ENCODE results near the gene LONP1.

- TF ChIP-seq KAT7 (CRISPR knock-in tag; IDR thresholded peaks at IDR 0.05; ENCODE audit: borderline replicate concordance) (no peak), MYBL2 (CRISPR knock-in tag; IDR thresholded peaks at IDR 0.05) (no peak), ESRRA (CRISPR knock-in tag; IDR thresholded peaks at IDR 0.05; ENCODE audit: borderline replicate concordance) (no peak), TEAD1 (CRISPR knock-in tag; IDR thresholded peaks at IDR 0.05) (no peak)
- TF ChIP-seq, protein P1, sequence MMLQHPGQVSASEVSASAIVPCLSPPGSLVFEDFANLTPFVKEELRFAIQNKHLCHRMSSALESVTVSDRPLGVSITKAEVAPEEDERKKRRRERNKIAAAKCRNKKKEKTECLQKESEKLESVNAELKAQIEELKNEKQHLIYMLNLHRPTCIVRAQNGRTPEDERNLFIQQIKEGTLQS (CRISPR knock-in tag; conservative IDR thresholded peaks at IDR 0.05), result no peak
- TF ChIP-seq, protein P2, sequence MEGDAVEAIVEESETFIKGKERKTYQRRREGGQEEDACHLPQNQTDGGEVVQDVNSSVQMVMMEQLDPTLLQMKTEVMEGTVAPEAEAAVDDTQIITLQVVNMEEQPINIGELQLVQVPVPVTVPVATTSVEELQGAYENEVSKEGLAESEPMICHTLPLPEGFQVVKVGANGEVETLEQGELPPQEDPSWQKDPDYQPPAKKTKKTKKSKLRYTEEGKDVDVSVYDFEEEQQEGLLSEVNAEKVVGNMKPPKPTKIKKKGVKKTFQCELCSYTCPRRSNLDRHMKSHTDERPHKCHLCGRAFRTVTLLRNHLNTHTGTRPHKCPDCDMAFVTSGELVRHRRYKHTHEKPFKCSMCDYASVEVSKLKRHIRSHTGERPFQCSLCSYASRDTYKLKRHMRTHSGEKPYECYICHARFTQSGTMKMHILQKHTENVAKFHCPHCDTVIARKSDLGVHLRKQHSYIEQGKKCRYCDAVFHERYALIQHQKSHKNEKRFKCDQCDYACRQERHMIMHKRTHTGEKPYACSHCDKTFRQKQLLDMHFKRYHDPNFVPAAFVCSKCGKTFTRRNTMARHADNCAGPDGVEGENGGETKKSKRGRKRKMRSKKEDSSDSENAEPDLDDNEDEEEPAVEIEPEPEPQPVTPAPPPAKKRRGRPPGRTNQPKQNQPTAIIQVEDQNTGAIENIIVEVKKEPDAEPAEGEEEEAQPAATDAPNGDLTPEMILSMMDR (IDR thresholded peaks at IDR 0.05), result no peak
- TF ChIP-seq, protein P3, sequence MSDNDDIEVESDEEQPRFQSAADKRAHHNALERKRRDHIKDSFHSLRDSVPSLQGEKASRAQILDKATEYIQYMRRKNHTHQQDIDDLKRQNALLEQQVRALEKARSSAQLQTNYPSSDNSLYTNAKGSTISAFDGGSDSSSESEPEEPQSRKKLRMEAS (CRISPR knock-in tag; IDR thresholded peaks at IDR 0.05), result no peak
- TF ChIP-seq, protein P4, sequence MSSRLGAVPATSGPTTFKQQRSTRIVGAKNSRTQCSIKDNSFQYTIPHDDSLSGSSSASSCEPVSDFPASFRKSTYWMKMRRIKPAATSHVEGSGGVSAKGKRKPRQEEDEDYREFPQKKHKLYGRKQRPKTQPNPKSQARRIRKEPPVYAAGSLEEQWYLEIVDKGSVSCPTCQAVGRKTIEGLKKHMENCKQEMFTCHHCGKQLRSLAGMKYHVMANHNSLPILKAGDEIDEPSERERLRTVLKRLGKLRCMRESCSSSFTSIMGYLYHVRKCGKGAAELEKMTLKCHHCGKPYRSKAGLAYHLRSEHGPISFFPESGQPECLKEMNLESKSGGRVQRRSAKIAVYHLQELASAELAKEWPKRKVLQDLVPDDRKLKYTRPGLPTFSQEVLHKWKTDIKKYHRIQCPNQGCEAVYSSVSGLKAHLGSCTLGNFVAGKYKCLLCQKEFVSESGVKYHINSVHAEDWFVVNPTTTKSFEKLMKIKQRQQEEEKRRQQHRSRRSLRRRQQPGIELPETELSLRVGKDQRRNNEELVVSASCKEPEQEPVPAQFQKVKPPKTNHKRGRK (CRISPR knock-in tag; IDR thresholded peaks at IDR 0.05; ENCODE audit: borderline replicate concordance), result no peak
- TF ChIP-seq, protein P5, sequence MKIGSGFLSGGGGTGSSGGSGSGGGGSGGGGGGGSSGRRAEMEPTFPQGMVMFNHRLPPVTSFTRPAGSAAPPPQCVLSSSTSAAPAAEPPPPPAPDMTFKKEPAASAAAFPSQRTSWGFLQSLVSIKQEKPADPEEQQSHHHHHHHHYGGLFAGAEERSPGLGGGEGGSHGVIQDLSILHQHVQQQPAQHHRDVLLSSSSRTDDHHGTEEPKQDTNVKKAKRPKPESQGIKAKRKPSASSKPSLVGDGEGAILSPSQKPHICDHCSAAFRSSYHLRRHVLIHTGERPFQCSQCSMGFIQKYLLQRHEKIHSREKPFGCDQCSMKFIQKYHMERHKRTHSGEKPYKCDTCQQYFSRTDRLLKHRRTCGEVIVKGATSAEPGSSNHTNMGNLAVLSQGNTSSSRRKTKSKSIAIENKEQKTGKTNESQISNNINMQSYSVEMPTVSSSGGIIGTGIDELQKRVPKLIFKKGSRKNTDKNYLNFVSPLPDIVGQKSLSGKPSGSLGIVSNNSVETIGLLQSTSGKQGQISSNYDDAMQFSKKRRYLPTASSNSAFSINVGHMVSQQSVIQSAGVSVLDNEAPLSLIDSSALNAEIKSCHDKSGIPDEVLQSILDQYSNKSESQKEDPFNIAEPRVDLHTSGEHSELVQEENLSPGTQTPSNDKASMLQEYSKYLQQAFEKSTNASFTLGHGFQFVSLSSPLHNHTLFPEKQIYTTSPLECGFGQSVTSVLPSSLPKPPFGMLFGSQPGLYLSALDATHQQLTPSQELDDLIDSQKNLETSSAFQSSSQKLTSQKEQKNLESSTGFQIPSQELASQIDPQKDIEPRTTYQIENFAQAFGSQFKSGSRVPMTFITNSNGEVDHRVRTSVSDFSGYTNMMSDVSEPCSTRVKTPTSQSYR (CRISPR knock-in tag; IDR thresholded peaks at IDR 0.05), result no peak
Measured at GRCh38 chr19:5707576-5708575, 12.1 kb downstream of the LONP1 start.

Data from WTC11 (cell line).